ENCODE measurements around the gene HDAC8. TPM values are rescaled to one million over a fixed set of nuclear protein-coding genes. Genes with fewer than 3 reads are reported as not detected.

Gene HDAC8
- total and polyA plus RNA-seq, 9 of the 15 experiments (the other 6 are each of a cell fraction or from before 2014, with no cell fraction given), result 18.9 to 53.8 (median 28.7) TPM

GRCh38 chrX:72569786-72570185 is 2.9 kb downstream of the HDAC8 start:
- no peak for ATAC-seq
- POLR2A ChIA-PET, result no interaction called here
- in situ Hi-C loops (cut with MboI), result no loop called here

More at GRCh38 chrX:72569786-72570185, 2.9 kb downstream of the HDAC8 start:
- DNase-seq (ENCODE audit: extremely low read depth in 1 of 4, low spot score in 3 of 4) (no peak), FAIRE-seq (no peak)
- Histone ChIP-seq H2AFZ (ENCODE audit: low read depth, low read length) (no peak overlapping the region), H3K27ac (ENCODE audit: extremely low read depth, low read depth, low read length) (no peak overlapping the region), H3K79me2 (ENCODE audit: control insufficient read depth, insufficient read depth, low read length) (peaks cover 8% of the 10 kb centered on the region), H3K9me3 (replicated peaks; ENCODE audit: control insufficient read depth, insufficient read depth, low read depth, low read length) (no peaks in the 10 kb centered on the region), H3K36me3 (ENCODE audit: control insufficient read depth, insufficient read depth, low read length) (peaks cover 41% of the 10 kb centered on the region; the same call in 2 of the 3 replicates), H3K4me1 (replicated peaks in 1 of 2; ENCODE audit: control insufficient read depth in 2 of 2, insufficient read depth in 2 of 2, low read length in 2 of 2) (no peaks in the 10 kb centered on the region; a peak in 1 of 5 replicates), H3K4me3 (no peak overlapping the region), H4K20me1 (replicated peaks; ENCODE audit: control insufficient read depth, insufficient read depth, low read length) (no peaks in the 10 kb centered on the region), H3K4me2 (ENCODE audit: insufficient read depth, low read length) (no peak overlapping the region), H3K27me3 (ENCODE audit: control insufficient read depth in 2 of 2, insufficient read depth in 2 of 2, low read length in 2 of 2) (no peaks in the 10 kb centered on the region), H3K9me1 (ENCODE audit: control insufficient read depth, insufficient read depth, low read length) (no peaks in the 10 kb centered on the region), H3K9ac (ENCODE audit: insufficient read depth in 1 of 2, low read depth in 2 of 2, low read length in 2 of 2) (no peak overlapping the region)
- CTCF ChIA-PET (ENCODE audit: low intra/inter-chr PET ratio), result no interaction called here
- intact Hi-C loops (cut with micrococcal nuclease), result no loop called here
- BruUV-seq (replicated peaks), result no TSS peak
- WGBS (ENCODE audit: insufficient coverage, low coverage, missing lambda C conversion rate), result 91% methylated on average over 2 of the region's 2 CpGs
- TF ChIP-seq ADNP (tag; IDR thresholded peaks at IDR 0.05) (no peak), PKNOX1 (IDR thresholded peaks at IDR 0.05) (no peak), SREBF2 (CRISPR knock-in tag; IDR thresholded peaks at IDR 0.05) (no peak), BMI1 (IDR thresholded peaks at IDR 0.05; ENCODE audit: low read length) (no peak), ZNF263 (CRISPR knock-in tag; IDR thresholded peaks at IDR 0.05; ENCODE audit: borderline replicate concordance) (no peak)
